ENCODE data around the gene CCDC144A.
"Not testable (repeated sequence)": the region's sequence is repeated elsewhere in the genome, so short reads cannot be mapped to it uniquely, and the experiment has no call there.

DNA sequence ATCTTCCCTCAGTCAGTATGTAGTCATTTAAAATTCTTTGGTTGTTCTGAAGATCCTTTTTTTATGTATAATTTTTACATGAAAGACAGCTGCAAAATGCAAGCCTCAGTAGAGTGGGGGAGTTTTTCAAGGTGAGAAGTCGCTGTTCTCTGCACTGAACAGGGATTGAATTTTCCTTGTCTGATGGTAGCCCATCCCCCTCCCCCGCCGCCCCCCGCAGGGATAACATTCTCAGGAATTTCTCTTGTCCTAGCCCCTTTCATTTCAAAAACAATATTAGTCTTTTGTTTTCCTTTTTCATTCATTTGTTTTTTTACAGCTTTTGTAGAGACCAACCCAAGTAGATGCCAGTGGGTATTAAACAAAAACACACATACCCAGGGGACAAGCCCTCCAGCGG is 2.9 kb upstream of the CCDC144A start:
- TF ChIP-seq, protein P1, sequence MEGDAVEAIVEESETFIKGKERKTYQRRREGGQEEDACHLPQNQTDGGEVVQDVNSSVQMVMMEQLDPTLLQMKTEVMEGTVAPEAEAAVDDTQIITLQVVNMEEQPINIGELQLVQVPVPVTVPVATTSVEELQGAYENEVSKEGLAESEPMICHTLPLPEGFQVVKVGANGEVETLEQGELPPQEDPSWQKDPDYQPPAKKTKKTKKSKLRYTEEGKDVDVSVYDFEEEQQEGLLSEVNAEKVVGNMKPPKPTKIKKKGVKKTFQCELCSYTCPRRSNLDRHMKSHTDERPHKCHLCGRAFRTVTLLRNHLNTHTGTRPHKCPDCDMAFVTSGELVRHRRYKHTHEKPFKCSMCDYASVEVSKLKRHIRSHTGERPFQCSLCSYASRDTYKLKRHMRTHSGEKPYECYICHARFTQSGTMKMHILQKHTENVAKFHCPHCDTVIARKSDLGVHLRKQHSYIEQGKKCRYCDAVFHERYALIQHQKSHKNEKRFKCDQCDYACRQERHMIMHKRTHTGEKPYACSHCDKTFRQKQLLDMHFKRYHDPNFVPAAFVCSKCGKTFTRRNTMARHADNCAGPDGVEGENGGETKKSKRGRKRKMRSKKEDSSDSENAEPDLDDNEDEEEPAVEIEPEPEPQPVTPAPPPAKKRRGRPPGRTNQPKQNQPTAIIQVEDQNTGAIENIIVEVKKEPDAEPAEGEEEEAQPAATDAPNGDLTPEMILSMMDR (IDR thresholded peaks at IDR 0.05) = not testable (repeated sequence)
- TF ChIP-seq POLR2AphosphoS5 (IDR thresholded peaks at IDR 0.05; ENCODE audit: insufficient read depth in 1 of 2, low read depth in 1 of 2); POLR2A (IDR thresholded peaks at IDR 0.05): not testable (repeated sequence)
